Activated T-cell treated with anti-CD3 and anti-CD28 coated beads for 4 hours (primary cell): Measurements from ENCODE around the gene CIAO3.

Experiments
- DNase-seq: peaks from one replicate; pipeline ENCODE4 v3.0.0-alpha.2; 2020

CIAO3 gene

GRCh38 chr16:775236-775796 is 34.5 kb upstream of the CIAO3 start:
- no peak for DNase-seq

- DNase-seq, result no peak
Observed at GRCh38 chr16:774086-775001, 33.5 kb upstream of the CIAO3 start.

GRCh38 chr16:772959-773358 is 32.2 kb upstream of the CIAO3 start:
- DNase-seq, result no peak

- no peak for DNase-seq
Observed at GRCh38 chr16:770411-770810, 29.6 kb upstream of the CIAO3 start.

GRCh38 chr16:769934-770333 is 29.1 kb upstream of the CIAO3 start:
- no peak for DNase-seq

- DNase-seq, result no peak
Observed at GRCh38 chr16:769184-769784, 28.5 kb upstream of the CIAO3 start.

- DNase-seq, result no peak
Observed at GRCh38 chr16:768428-768827, 27.6 kb upstream of the CIAO3 start.

- no peak for DNase-seq
Observed at GRCh38 chr16:767743-768235, 27.0 kb upstream of the CIAO3 start.

GRCh38 chr16:766820-767640 is 26.2 kb upstream of the CIAO3 start:
- no peak for DNase-seq

GRCh38 chr16:766008-766819 is 25.4 kb upstream of the CIAO3 start:
- DNase-seq, result no peak

GRCh38 chr16:765488-765865 is 24.7 kb upstream of the CIAO3 start:
- no peak for DNase-seq

GRCh38 chr16:764848-765487 is 24.2 kb upstream of the CIAO3 start:
- no peak for DNase-seq

- DNase-seq, result no peak
Observed at GRCh38 chr16:764184-764750, 23.5 kb upstream of the CIAO3 start.

GRCh38 chr16:763369-764183 is 22.8 kb upstream of the CIAO3 start:
- no peak for DNase-seq

GRCh38 chr16:762595-763268 is 21.9 kb upstream of the CIAO3 start:
- DNase-seq, result no peak

GRCh38 chr16:761625-762513 is 21.1 kb upstream of the CIAO3 start:
- DNase-seq, result no peak

- no peak for DNase-seq
Observed at GRCh38 chr16:760545-761343, 19.9 kb upstream of the CIAO3 start, which contains the start of gene MSLN. Gene MSLN, plus strand, starts transcription at chr16:760734. Its CDS starts 1,947 bp downstream, at chr16:762681.

GRCh38 chr16:760065-760464 is 19.3 kb upstream of the CIAO3 start:
- no peak for DNase-seq
